ENCODE data around the gene UPK1B. TPM values are rescaled to one million over a fixed set of nuclear protein-coding genes. Genes with fewer than 3 reads are reported as not detected.

UPK1B gene
- polyA plus RNA-seq, 2 of the 4 experiments (the other 2 are of a cell fraction): 7.1 to 36.7 TPM

GRCh38 chr3:119181765-119182164 lies 8.4 kb downstream of the UPK1B start (continued):
- TF ChIP-seq CTCF (IDR thresholded peaks at IDR 0.05) (no peak), USF2 (IDR thresholded peaks at IDR 0.05) (no peak), HOXB13 (CRISPR knock-in tag; IDR thresholded peaks at IDR 0.05; ENCODE audit: low read depth) (peak; percentile 72; the same call in 1 of the 2 replicates), MAX (IDR thresholded peaks at IDR 0.05) (peak; percentile 84), E2F6 (IDR thresholded peaks at IDR 0.05; ENCODE audit: borderline replicate concordance, low read depth) (no peak), CEBPB (IDR thresholded peaks at IDR 0.05) (peak in 1 of 2 experiments; percentile 63; a peak in 2 of 4 replicates), ELK1 (IDR thresholded peaks at IDR 0.05; ENCODE audit: low read depth, low read length) (no peak)

- ChIA-PET POLR2A (interaction anchor here (1.3 kb wide), 1 partner anchor 57 kb away, joined by 6 read pairs; the partner anchor contains the start of gene B4GALT4), CTCF (interaction anchor here (0.7 to 2.0 kb wide), 3 partner anchors 13 to 149 kb away, joined by 3 to 8 read pairs (median 4); partner anchors contain the start of gene IGSF11)
- TF ChIP-seq CBX2 (IDR thresholded peaks at IDR 0.05; ENCODE audit: borderline replicate concordance, low read depth) (no peak), CHD4 (IDR thresholded peaks at IDR 0.05; ENCODE audit: borderline replicate concordance) (no peak; the same call in none of the 2 replicates), HOXB13 (CRISPR knock-in tag; IDR thresholded peaks at IDR 0.05; ENCODE audit: low read depth) (no peak), NPAS2 (CRISPR knock-in tag; IDR thresholded peaks at IDR 0.05; ENCODE audit: borderline replicate concordance) (no peak), FOSL2 (IDR thresholded peaks at IDR 0.05) (no peak), FOSL2 (CRISPR knock-in tag; IDR thresholded peaks at IDR 0.05) (0 out of 2 replicates have a peak, but pooled peaks have one; percentile 1), CTCF (IDR thresholded peaks at IDR 0.05) (no peak), HOXA7 (CRISPR knock-in tag; IDR thresholded peaks at IDR 0.05) (no peak)
- ATAC-seq (no peak), DNase-seq (ENCODE audit: low read depth in 1 of 2, low spot score in 1 of 2) (no peak), FAIRE-seq (no peak)
- no peaks in the 10 kb centered on the region for H3K9me3 ChIP-seq
- 57% methylated on average over 9 of the region's 9 CpGs for WGBS (ENCODE audit: missing lambda C conversion rate)
- no peak overlapping the region for H3K4me3 ChIP-seq
- H3K27ac ChIP-seq: peak overlapping the region; percentile 92 to 93
- peaks cover 83% of the 10 kb centered on the region for H3K4me1 ChIP-seq
- peak overlapping the region; percentile 63 for H3K4me2 ChIP-seq
Measured at GRCh38 chr3:119184111-119184510, 10.7 kb downstream of the UPK1B start.

- peak overlapping the region; percentile 92 to 93 for H3K27ac ChIP-seq
- 2% methylated on average over 7 of the region's 7 CpGs for WGBS (ENCODE audit: missing lambda C conversion rate)
- FAIRE-seq: peak; percentile 98
- peak; percentile 75 to 79 for ATAC-seq
- H3K9me3 ChIP-seq: no peaks in the 10 kb centered on the region
- H3K4me1 ChIP-seq: peaks cover 89% of the 10 kb centered on the region
- DNase-seq (ENCODE audit: low read depth in 1 of 2, low spot score in 1 of 2): peak; percentile 62 to 96
- CTCF ChIA-PET: interaction anchor here (0.8 to 2.0 kb wide), 7 partner anchors 9 to 56 kb away, joined by 3 to 8 read pairs (median 3); partner anchors contain the start of gene B4GALT4
- POLR2A ChIA-PET: interaction anchor here (0.6 to 1.3 kb wide), 2 partner anchors 55 to 56 kb away, joined by 3 to 6 read pairs; partner anchors contain the start of gene B4GALT4
- no peak overlapping the region for H3K4me3 ChIP-seq
- peak overlapping the region; percentile 63 for H3K4me2 ChIP-seq
- TF ChIP-seq TFCP2L1 (CRISPR knock-in tag; IDR thresholded peaks at IDR 0.05): no peak
- TF ChIP-seq RCOR1 (IDR thresholded peaks at IDR 0.05; ENCODE audit: low read depth, low read length): no peak
- no peak for TF ChIP-seq E2F6 (IDR thresholded peaks at IDR 0.05; ENCODE audit: borderline replicate concordance, low read depth)
- no peak for TF ChIP-seq FOSB (CRISPR knock-in tag; IDR thresholded peaks at IDR 0.05)
- TF ChIP-seq CEBPB (IDR thresholded peaks at IDR 0.05): peak; percentile 58 to 91
- peak; percentile 95 for TF ChIP-seq JUNB (IDR thresholded peaks at IDR 0.05)
- no peak for TF ChIP-seq PHF8 (IDR thresholded peaks at IDR 0.05; ENCODE audit: borderline replicate concordance, low read depth)
- TF ChIP-seq RARB (CRISPR knock-in tag; IDR thresholded peaks at IDR 0.05): peak; percentile 75; the same call in 1 of the 2 replicates
- TF ChIP-seq FOSL2 (IDR thresholded peaks at IDR 0.05): peak; percentile 90
- peak; percentile 99 for TF ChIP-seq FOSL2 (CRISPR knock-in tag; IDR thresholded peaks at IDR 0.05)
- peak; percentile 40 for TF ChIP-seq SMC3 (IDR thresholded peaks at IDR 0.05)
- no peak for TF ChIP-seq HMGXB4 (CRISPR knock-in tag; IDR thresholded peaks at IDR 0.05; ENCODE audit: borderline replicate concordance)
- TF ChIP-seq NR3C1 (IDR thresholded peaks at IDR 0.05): no peak
Measured at GRCh38 chr3:119184796-119185570, 11.6 kb downstream of the UPK1B start.
